PC-9 (cell line): ENCODE measurements around the gene SH3RF3. TPM values are rescaled to one million over a fixed set of nuclear protein-coding genes. Genes with fewer than 3 reads are reported as not detected.
A peak's percentile ranks its signal among the peaks of the same experiment; 100 is the strongest.

Source experiments
- BruUV-seq: library from RNA; stranded (reverse); fragments of 400-500 nt; replicated peaks from 2 replicates; lab custom pipeline; 2021; lab: Mats Ljungman, UMichigan
- CTCF ChIA-PET: fragments of 300-600 bp; sonication (Branson Sonifier 250); formaldehyde crosslinking; loops from one replicate; lab custom pipeline; 2022; ENCODE audit warnings: antibody characterized with exemption; lab: Charles Lee
- POLR2A ChIA-PET: fragments of 300-600 bp; sonication (Branson Sonifier 250); formaldehyde crosslinking; loops from one replicate; lab custom pipeline; 2022; ENCODE audit warnings: antibody characterized with exemption; ENCODE audit not compliant: unreplicated experiment; lab: Charles Lee
- DNase-seq, 2 experiments: peaks; one replicate each; pipeline versions ENCODE4 v3.0.0 to v3.0.0-alpha.2; 2015 to 2022; ENCODE audit warnings: mixed read lengths in 1 of 2
- H2AFZ ChIP-seq: fragments of 200-600 bp; sonication (generic); 2 replicates; pipeline ENCODE4 v1.8.1; 2017; ENCODE audit warnings: antibody characterized with exemption
- H3F3A ChIP-seq: fragments of 200-600 bp; sonication (generic); 2 replicates; pipeline ENCODE4 v1.8.1; 2017; ENCODE audit warnings: antibody characterized with exemption, mild to moderate bottlenecking, low read depth; ENCODE audit not compliant: insufficient read depth
- H3K27ac ChIP-seq: fragments of 200-600 bp; sonication (generic); 2 replicates; pipeline ENCODE4 v1.6.1; 2016; ENCODE audit warnings: mixed run types
- H3K27me3 ChIP-seq: fragments of 200-600 bp; sonication (generic); 2 replicates; pipeline ENCODE4 v1.6.1; 2016; ENCODE audit warnings: low read depth, mixed run types; ENCODE audit not compliant: insufficient read depth
- H3K36me3 ChIP-seq: fragments of 200-600 bp; sonication (generic); 2 replicates; pipeline ENCODE4 v1.6.1; 2016; ENCODE audit warnings: low read depth, mixed run types
- H3K4me1 ChIP-seq: fragments of 200-600 bp; sonication (generic); replicated peaks from 2 replicates; pipeline ENCODE4 v1.6.1; 2016; ENCODE audit warnings: mixed run types; ENCODE audit not compliant: insufficient read depth
- H3K4me2 ChIP-seq: fragments of 200-600 bp; sonication (generic); 2 replicates; pipeline ENCODE4 v1.6.1; 2017; ENCODE audit warnings: mixed run types
- H3K4me3 ChIP-seq: fragments of 200-600 bp; sonication (generic); 2 replicates; pipeline ENCODE4 v1.6.1; 2016; ENCODE audit warnings: mixed run types
- H3K79me2 ChIP-seq: fragments of 200-600 bp; sonication (generic); 2 replicates; pipeline ENCODE4 v1.6.1; 2017; ENCODE audit warnings: low read depth, mixed run types
- H3K9me2 ChIP-seq: fragments of 200-600 bp; sonication (generic); 2 replicates; pipeline ENCODE4 v1.8.1; 2017; ENCODE audit warnings: mild to moderate bottlenecking; ENCODE audit not compliant: insufficient read depth
- H3K9me3 ChIP-seq: fragments of 200-600 bp; sonication (generic); 2 replicates; pipeline ENCODE4 v1.8.1; 2016; ENCODE audit warnings: low read depth; ENCODE audit not compliant: insufficient read depth
- H4K20me1 ChIP-seq: fragments of 200-600 bp; sonication (generic); 2 replicates; pipeline ENCODE4 v1.8.1; 2017; ENCODE audit not compliant: insufficient read depth
- EZH2 ChIP-seq: fragments of 200-600 bp; sonication (generic); IDR thresholded peaks from 2 replicates; pipeline ENCODE4 v1.8.0; 2017; ENCODE audit warnings: antibody characterized with exemption, low read depth
- intact Hi-C: fragments of 100-400 bp; cut with micrococcal nuclease; formaldehyde crosslinking; loops from one replicate; pipeline ENCODE4 v1.10.0; 2022; ENCODE audit not compliant: unreplicated experiment
- total RNA-seq: library from RNA; stranded (reverse); gene quantifications from 2 replicates; pipeline ENCODE4 v1.2.3, GENCODE V29; 2021
- TF ChIP-seq, protein P1 (sequence below): fragments of 200-600 bp; sonication (generic); conservative IDR thresholded peaks from 2 replicates; pipeline ENCODE4 v1.6.1; 2017; ENCODE audit warnings: mixed run types, antibody characterized with exemption, mild to moderate bottlenecking, moderate library complexity

Gene SH3RF3
- total RNA-seq, 1 experiment from 2014 or later, result 6.1 TPM

DNA sequence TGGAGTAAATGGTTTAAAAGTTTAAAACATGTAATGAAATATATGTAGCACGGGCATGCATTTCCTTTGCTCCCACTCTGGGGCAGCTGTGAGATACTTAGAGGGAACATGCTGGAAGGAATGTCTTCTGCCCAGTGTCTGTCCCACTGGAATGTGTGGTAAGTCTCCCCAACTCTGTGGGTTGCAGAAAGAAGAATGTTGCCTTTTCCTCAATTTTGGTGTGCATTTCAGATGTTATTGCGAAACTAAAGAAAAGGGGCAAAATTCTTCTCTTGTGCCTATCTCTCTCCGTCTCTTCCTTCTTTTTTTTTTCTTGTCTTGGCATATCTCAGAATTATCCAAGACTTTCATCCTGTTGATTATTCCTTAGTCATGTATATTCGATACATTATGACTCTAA, 201.1 kb downstream of the SH3RF3 start:
- Histone ChIP-seq H3K79me2 (peaks cover 30% of the 10 kb centered on the region; the same call in 1 of the 2 replicates), H3K4me3 (no peak overlapping the region), H3K9me2 (no peaks in the 10 kb centered on the region), H3K27me3 (no peaks in the 10 kb centered on the region), H3K36me3 (no peaks in the 10 kb centered on the region), H3K27ac (no peak overlapping the region), H3K9me3 (no peaks in the 10 kb centered on the region), H2AFZ (no peak overlapping the region), H3K4me1 (peaks cover 42% of the 10 kb centered on the region), H4K20me1 (no peaks in the 10 kb centered on the region), H3K4me2 (no peak overlapping the region), H3F3A (peaks cover 22% of the 10 kb centered on the region)
- intact Hi-C loops, result loop anchor here (5.0 kb wide), 1 partner anchor 118 kb away; no protein-coding TSS in a partner anchor
- ChIA-PET POLR2A (no interaction called here), CTCF (no interaction called here)
- BruUV-seq, result no TSS peak
- no peak for DNase-seq
- no peak for TF ChIP-seq EZH2
- TF ChIP-seq, protein P1, sequence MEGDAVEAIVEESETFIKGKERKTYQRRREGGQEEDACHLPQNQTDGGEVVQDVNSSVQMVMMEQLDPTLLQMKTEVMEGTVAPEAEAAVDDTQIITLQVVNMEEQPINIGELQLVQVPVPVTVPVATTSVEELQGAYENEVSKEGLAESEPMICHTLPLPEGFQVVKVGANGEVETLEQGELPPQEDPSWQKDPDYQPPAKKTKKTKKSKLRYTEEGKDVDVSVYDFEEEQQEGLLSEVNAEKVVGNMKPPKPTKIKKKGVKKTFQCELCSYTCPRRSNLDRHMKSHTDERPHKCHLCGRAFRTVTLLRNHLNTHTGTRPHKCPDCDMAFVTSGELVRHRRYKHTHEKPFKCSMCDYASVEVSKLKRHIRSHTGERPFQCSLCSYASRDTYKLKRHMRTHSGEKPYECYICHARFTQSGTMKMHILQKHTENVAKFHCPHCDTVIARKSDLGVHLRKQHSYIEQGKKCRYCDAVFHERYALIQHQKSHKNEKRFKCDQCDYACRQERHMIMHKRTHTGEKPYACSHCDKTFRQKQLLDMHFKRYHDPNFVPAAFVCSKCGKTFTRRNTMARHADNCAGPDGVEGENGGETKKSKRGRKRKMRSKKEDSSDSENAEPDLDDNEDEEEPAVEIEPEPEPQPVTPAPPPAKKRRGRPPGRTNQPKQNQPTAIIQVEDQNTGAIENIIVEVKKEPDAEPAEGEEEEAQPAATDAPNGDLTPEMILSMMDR, result no peak

DNA sequence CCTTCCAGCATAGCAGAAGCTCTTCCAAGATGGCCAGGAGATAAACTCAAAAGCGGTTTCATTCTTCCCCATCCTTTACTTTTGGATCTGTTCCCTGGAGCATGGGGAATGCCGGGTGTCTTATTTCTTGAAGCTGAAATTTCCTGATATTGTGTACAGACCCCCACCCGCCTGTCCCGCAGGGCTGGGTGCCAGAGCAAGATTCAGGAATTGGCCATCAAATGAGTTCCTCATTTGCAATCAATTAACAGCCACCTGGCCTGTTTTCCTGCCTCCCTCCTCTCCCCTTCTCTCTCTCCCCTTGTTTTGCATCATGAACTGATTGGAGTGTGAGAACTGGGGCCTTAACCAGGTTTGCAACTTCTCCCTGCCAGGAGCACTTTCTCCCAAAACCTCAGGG, 202.1 kb downstream of the SH3RF3 start:
- no peaks in the 10 kb centered on the region for H3K27me3 ChIP-seq
- H2AFZ ChIP-seq, result no peak overlapping the region
- ChIA-PET CTCF (no interaction called here), POLR2A (no interaction called here)
- H3K36me3 ChIP-seq, result no peaks in the 10 kb centered on the region
- H3F3A ChIP-seq, result peaks cover 19% of the 10 kb centered on the region
- BruUV-seq, result no TSS peak
- no peaks in the 10 kb centered on the region for H3K9me2 ChIP-seq
- TF ChIP-seq EZH2, result no peak
- TF ChIP-seq, protein P1, result no peak
- peaks cover 25% of the 10 kb centered on the region; the same call in 1 of the 2 replicates for H3K79me2 ChIP-seq
- no peaks in the 10 kb centered on the region for H3K9me3 ChIP-seq
- intact Hi-C loops, result loop anchor here (5.0 kb wide), 1 partner anchor 119 kb away; no protein-coding TSS in a partner anchor
- no peaks in the 10 kb centered on the region for H4K20me1 ChIP-seq
- peaks cover 37% of the 10 kb centered on the region for H3K4me1 ChIP-seq
- DNase-seq, result no peak
- peak overlapping the region; percentile 85 for H3K4me2 ChIP-seq
- no peak overlapping the region for H3K27ac ChIP-seq
- H3K4me3 ChIP-seq, result no peak overlapping the region; the same call in 1 of the 2 replicates

DNA sequence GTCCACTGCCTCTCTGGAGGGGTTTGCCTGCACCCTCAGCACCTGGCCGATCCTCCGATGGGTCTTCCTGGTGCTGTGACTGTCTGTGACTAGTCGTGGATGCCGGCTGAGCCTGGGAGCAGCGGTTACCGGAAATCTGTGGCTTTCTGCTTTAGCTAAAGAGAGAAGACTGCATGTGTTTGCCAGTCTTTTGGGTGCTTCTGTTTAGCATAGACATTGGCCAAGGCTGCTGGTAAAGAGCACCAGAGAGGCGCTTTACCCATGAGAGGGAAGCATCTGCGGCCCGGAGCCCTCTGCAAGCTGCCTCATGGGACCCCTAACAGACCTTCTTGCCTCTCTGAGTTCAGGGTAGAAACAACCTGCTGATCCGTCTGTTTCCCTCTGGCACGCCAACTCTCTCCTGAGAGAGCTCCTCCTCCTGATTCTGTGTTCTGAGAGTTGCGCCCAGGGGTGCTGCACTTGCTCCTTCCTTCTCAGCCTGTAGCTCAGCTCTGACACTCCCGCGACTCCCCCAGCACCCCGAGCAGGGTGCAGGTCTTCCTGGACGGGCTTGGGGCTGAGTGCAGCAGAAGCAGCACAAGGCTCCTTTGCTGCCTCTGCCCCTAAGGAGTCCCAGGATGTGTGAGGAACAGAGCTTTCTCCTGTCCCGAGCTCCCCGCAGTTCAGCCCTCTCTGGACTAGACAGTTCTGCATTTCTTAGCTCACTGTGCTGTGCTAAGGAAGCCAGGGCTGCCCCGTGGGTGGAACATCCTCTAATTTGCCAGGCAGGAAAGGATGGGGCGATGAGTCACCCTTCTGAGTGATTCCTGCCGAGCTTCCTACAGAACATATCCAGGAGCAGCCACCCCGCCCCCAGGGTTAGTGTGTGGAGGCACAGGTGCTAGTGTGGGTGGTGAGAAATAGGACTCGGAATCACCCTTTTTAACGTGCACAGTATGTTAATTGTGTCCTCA, 203.2 kb downstream of the SH3RF3 start:
- intact Hi-C loops, result loop anchor here (5.0 kb wide), 1 partner anchor 120 kb away; no protein-coding TSS in a partner anchor
- Histone ChIP-seq H3K4me3 (peak overlapping the region; percentile 51), H3K4me2 (peak overlapping the region; percentile 85), H3F3A (peaks cover 19% of the 10 kb centered on the region), H3K79me2 (0 out of 2 replicates have a peak, but pooled peaks cover 17% of the 10 kb centered on the region), H3K27me3 (no peaks in the 10 kb centered on the region), H3K9me2 (no peaks in the 10 kb centered on the region), H3K9me3 (no peaks in the 10 kb centered on the region), H3K4me1 (peaks cover 36% of the 10 kb centered on the region), H4K20me1 (no peaks in the 10 kb centered on the region), H2AFZ (peak overlapping the region; percentile 17; the same call in 1 of the 2 replicates), H3K36me3 (no peaks in the 10 kb centered on the region), H3K27ac (peak overlapping the region; percentile 46)
- ChIA-PET CTCF (interaction anchor here (0.7 to 0.9 kb wide), 2 partner anchors 92 to 119 kb away, joined by 3 to 5 read pairs; no protein-coding TSS in a partner anchor), POLR2A (interaction anchor here (0.7 kb wide), 1 partner anchor 165 kb away, joined by 4 read pairs; no protein-coding TSS in a partner anchor)
- no peak for TF ChIP-seq EZH2
- TF ChIP-seq, protein P1, result no peak
- DNase-seq, result peak; percentile 79 to 81
- no TSS peak for BruUV-seq
